ENCODE data around the gene FHOD1.

The FHOD1 gene

GRCh38 chr16:67208154-67208896 is 39.0 kb downstream of the FHOD1 start:
- DNase-seq (ENCODE audit: low read depth, low spot score) = no peak

- no peak for DNase-seq (ENCODE audit: low read depth, low spot score)
These were observed 39.8 kb downstream of the FHOD1 start for GRCh38 chr16:67207249-67208091.

GRCh38 chr16:67206838-67207248 is 40.4 kb downstream of the FHOD1 start:
- DNase-seq (ENCODE audit: low read depth, low spot score) = no peak

- DNase-seq (ENCODE audit: low read depth, low spot score) = no peak
These were observed 41.0 kb downstream of the FHOD1 start for GRCh38 chr16:67206129-67206837.

- DNase-seq (ENCODE audit: low read depth, low spot score) = no peak
These were observed 43.2 kb downstream of the FHOD1 start for GRCh38 chr16:67204076-67204475.

GRCh38 chr16:67202956-67203493 is 44.3 kb downstream of the FHOD1 start:
- no peak for DNase-seq (ENCODE audit: low read depth, low spot score)

- DNase-seq (ENCODE audit: low read depth, low spot score) = no peak
These were observed 44.9 kb downstream of the FHOD1 start for GRCh38 chr16:67202426-67202825.

GRCh38 chr16:67201411-67202345 is 45.6 kb downstream of the FHOD1 start:
- DNase-seq (ENCODE audit: low read depth, low spot score) = no peak

GRCh38 chr16:67200491-67200890 is 46.8 kb downstream of the FHOD1 start:
- no peak for DNase-seq (ENCODE audit: low read depth, low spot score)

- no peak for DNase-seq (ENCODE audit: low read depth, low spot score)
These were observed 47.5 kb downstream of the FHOD1 start for GRCh38 chr16:67199808-67200198.

- DNase-seq (ENCODE audit: low read depth, low spot score) = no peak
These were observed 48.1 kb downstream of the FHOD1 start, which contains the start of gene ELMO3 for GRCh38 chr16:67199011-67199807. ELMO3 (plus strand) TSS chr16:67199131; CDS start chr16:67199327, 196 bp downstream.

- no peak for DNase-seq (ENCODE audit: low read depth, low spot score)
These were observed 49.0 kb downstream of the FHOD1 start for GRCh38 chr16:67198238-67198734.

- DNase-seq (ENCODE audit: low read depth, low spot score) = no peak
These were observed 49.6 kb downstream of the FHOD1 start for GRCh38 chr16:67197704-67198103.

GRCh38 chr16:67196881-67197280 is 50.4 kb downstream of the FHOD1 start:
- DNase-seq (ENCODE audit: low read depth, low spot score) = no peak

- no peak for DNase-seq (ENCODE audit: low read depth, low spot score)
These were observed 51.6 kb downstream of the FHOD1 start for GRCh38 chr16:67195676-67196075.

- no peak for DNase-seq (ENCODE audit: low read depth, low spot score)
These were observed 53.0 kb downstream of the FHOD1 start for GRCh38 chr16:67194260-67194659.

GRCh38 chr16:67193536-67193935 is 53.7 kb downstream of the FHOD1 start:
- DNase-seq (ENCODE audit: low read depth, low spot score) = no peak

- DNase-seq (ENCODE audit: low read depth, low spot score) = no peak
These were observed 54.4 kb downstream of the FHOD1 start for GRCh38 chr16:67192781-67193361.

GRCh38 chr16:67191995-67192681 is 55.1 kb downstream of the FHOD1 start, which contains the start of gene E2F4:
E2F4 (plus strand) TSS chr16:67192155; CDS start chr16:67192228, 73 bp downstream.
- DNase-seq (ENCODE audit: low read depth, low spot score) = peak; percentile 74
